HG02798 (cell line): ENCODE measurements around the gene CDK11A.
"Not testable (repeated sequence)": the region's sequence is repeated elsewhere in the genome, so short reads cannot be mapped to it uniquely, and the experiment has no call there.

ENCODE experiments used
- ATAC-seq: cut with Tn5 transposase; IDR thresholded peaks from one replicate; pipeline ENCODE4 v1.9.1; 2021; ENCODE audit warnings: mild to moderate bottlenecking; ENCODE audit not compliant: unreplicated experiment, poor library complexity

The CDK11A gene

GRCh38 chr1:1691443-1691842, 32.7 kb downstream of the CDK11A start:
- not testable (repeated sequence) for ATAC-seq

GRCh38 chr1:1689526-1689925, 34.6 kb downstream of the CDK11A start:
- not testable (repeated sequence) for ATAC-seq

GRCh38 chr1:1687846-1688245, 36.3 kb downstream of the CDK11A start:
- ATAC-seq: no peak

- ATAC-seq: no peak
Measured at GRCh38 chr1:1684031-1684681, 40.0 kb downstream of the CDK11A start.

GRCh38 chr1:1683104-1683905, 40.9 kb downstream of the CDK11A start:
- ATAC-seq: no peak

GRCh38 chr1:1680912-1681273, 43.3 kb downstream of the CDK11A start:
- no peak for ATAC-seq

- ATAC-seq: no peak
Measured at GRCh38 chr1:1680031-1680911, 43.9 kb downstream of the CDK11A start.

GRCh38 chr1:1678581-1679380, 45.4 kb downstream of the CDK11A start:
- ATAC-seq: no peak

- ATAC-seq: peak; percentile 45
Measured at GRCh38 chr1:1677718-1678580, 46.2 kb downstream of the CDK11A start.

- not testable (repeated sequence) for ATAC-seq
Measured at GRCh38 chr1:1676087-1676486, 48.1 kb downstream of the CDK11A start.

- peak; percentile 36 for ATAC-seq
Measured at GRCh38 chr1:1675218-1675617, 48.9 kb downstream of the CDK11A start.

- peak; percentile 3 for ATAC-seq
Measured at GRCh38 chr1:1674806-1675205, 49.4 kb downstream of the CDK11A start.

GRCh38 chr1:1672181-1672965, 51.8 kb downstream of the CDK11A start:
- ATAC-seq: no peak

GRCh38 chr1:1671365-1672119, 52.6 kb downstream of the CDK11A start:
- ATAC-seq: no peak

- no peak for ATAC-seq
Measured at GRCh38 chr1:1670866-1671265, 53.3 kb downstream of the CDK11A start.

GRCh38 chr1:1669468-1670440, 54.4 kb downstream of the CDK11A start:
- ATAC-seq: no peak

- ATAC-seq: no peak
Measured at GRCh38 chr1:1666526-1666925, 57.6 kb downstream of the CDK11A start.
